Spleen (tissue), 7 donors: ENCODE results near the gene FMN2.

Experiments
- POLR2AphosphoS5 ChIP-seq, 3 donors: sonication (generic); formaldehyde crosslinking; IDR thresholded peaks; one replicate each; pipeline ENCODE4 v1.5.1; 2017; ENCODE audit warnings: antibody characterized with exemption in 3 of 3
- TF ChIP-seq, protein P1 (sequence below), 11 experiments: fragments of 200-600 bp in 7 of 11; fragments of 450-650 bp in 4 of 11; sonication (generic) in 4 of 11; IDR thresholded peaks in 8 of 11; conservative IDR thresholded peaks in 3 of 11; 1 replicate in 7 of 11; 2 replicates in 4 of 11; pipeline versions ENCODE4 v1.4.0 to v1.8.0; 2016 to 2021; ENCODE audit warnings: antibody characterized with exemption in 11 of 11, inconsistent platforms in 4 of 11, mild to moderate bottlenecking in 1 of 11
- donor health status: DM: no; HTN: no; CAD: no; lungs with moderate emphysema.
- donor health status: DM: no; HTN: no; CAD: no.
- donor health status: DM: no; HTN: no; CAD: no.

DNA sequence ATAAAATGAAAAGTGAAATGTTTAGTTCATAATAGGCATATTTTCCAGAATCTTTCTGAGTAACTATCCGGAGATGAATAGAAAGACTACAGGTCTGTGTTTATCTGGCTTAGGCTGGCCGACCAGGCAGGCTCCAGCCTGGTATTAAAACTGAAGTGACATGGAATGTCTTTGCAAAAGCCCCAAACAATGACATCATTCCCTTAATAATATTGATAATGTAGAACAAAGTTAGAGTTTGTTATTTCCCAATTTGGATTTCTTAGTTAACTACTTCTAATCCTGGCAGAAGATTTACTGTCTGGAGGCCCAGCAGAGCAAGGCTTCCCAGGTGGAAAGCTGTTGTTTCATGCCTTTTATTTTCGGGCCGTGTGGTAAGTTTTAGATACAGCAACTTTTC, 312.6 kb downstream of the FMN2 start:
- TF ChIP-seq, protein P1, sequence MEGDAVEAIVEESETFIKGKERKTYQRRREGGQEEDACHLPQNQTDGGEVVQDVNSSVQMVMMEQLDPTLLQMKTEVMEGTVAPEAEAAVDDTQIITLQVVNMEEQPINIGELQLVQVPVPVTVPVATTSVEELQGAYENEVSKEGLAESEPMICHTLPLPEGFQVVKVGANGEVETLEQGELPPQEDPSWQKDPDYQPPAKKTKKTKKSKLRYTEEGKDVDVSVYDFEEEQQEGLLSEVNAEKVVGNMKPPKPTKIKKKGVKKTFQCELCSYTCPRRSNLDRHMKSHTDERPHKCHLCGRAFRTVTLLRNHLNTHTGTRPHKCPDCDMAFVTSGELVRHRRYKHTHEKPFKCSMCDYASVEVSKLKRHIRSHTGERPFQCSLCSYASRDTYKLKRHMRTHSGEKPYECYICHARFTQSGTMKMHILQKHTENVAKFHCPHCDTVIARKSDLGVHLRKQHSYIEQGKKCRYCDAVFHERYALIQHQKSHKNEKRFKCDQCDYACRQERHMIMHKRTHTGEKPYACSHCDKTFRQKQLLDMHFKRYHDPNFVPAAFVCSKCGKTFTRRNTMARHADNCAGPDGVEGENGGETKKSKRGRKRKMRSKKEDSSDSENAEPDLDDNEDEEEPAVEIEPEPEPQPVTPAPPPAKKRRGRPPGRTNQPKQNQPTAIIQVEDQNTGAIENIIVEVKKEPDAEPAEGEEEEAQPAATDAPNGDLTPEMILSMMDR (IDR thresholded peaks at IDR 0.05 in 8 of 11, conservative IDR thresholded peaks at IDR 0.05 in 3 of 11), result no peak
- TF ChIP-seq POLR2AphosphoS5 (IDR thresholded peaks at IDR 0.05), result no peak
